Dermis microvascular lymphatic vessel endothelial cell (primary cell): ENCODE results near the gene ATG10. TPM values are rescaled to one million over a fixed set of nuclear protein-coding genes. Genes with fewer than 3 reads are reported as not detected.

ENCODE experiments used
- DNase-seq, 2 donors: peaks; one replicate each; pipeline versions ENCODE4 v3.0.0 to v3.0.0-alpha.2; 2010; ENCODE audit warnings: low read depth in 2 of 2
- total RNA-seq: library from RNA; depleted of rRNA; stranded (reverse); fragments of >200 nt; gene quantifications from 2 replicates; pipeline ENCODE4 v1.2.1, GENCODE V29; 2014

ATG10 gene
- total RNA-seq, 1 donor from 2014 or later, result 5.5 TPM

DNA sequence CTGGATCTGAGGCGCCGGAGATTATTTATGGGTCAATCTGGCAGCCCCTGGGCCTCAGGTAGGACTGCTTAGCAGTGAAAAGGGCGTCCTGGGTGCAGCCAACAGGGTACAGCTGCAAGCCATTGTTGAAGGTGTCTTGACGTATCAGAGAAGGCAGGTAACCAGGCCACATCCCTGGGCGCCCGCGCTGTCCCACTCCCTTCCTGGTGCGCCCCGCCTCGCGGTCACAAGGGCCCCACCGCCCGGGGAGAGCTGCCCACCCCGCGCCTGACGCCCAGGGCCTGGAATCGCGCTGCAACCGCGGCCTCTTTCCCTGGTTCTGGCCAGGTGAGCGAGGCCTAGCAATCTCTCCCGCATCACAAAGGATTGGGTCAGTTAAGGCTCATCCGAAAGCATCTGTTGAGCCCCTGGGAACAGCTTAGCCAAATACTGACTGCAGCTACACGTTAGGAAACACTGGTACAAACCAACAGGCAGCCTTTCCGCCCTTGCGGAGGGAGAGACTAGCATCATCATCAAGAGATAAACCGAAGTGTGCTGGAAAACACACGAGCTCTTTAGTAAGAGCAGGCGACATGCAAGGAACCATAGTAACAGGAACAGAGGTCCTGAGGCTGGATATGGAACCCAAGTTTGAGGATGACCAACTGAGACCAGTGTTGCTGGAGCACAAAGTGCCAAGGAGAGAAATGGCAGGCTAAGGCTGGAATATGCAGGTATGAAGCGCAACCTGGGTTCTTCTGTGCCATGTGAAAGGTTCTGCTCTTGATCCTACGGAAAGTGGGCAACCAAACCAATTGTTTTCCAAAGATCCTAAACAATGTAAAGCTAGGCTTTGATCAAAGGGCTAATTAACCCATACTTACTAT lies 302.8 kb downstream of the ATG10 start:
- DNase-seq, result no peak

DNA sequence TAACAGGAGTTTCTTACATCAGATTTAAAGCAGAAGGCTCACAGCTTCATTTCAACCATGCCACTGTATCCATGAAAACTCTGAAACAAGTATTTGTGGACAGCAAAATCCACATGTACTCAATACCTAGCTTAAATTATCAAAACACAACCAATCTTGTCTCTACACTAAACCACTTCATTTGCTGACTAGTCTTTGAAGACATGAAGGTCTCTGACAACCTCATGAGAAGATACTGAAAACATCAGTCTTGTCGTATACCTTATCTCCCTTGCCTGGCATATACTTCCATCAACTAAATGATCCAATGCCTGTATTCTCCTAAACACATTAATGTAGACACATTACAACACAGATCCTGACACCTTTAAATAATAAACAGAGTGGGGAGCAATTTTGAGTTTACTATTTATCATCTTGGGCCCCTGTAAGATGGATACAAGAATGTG lies 303.4 kb downstream of the ATG10 start:
- no peak for DNase-seq

DNA sequence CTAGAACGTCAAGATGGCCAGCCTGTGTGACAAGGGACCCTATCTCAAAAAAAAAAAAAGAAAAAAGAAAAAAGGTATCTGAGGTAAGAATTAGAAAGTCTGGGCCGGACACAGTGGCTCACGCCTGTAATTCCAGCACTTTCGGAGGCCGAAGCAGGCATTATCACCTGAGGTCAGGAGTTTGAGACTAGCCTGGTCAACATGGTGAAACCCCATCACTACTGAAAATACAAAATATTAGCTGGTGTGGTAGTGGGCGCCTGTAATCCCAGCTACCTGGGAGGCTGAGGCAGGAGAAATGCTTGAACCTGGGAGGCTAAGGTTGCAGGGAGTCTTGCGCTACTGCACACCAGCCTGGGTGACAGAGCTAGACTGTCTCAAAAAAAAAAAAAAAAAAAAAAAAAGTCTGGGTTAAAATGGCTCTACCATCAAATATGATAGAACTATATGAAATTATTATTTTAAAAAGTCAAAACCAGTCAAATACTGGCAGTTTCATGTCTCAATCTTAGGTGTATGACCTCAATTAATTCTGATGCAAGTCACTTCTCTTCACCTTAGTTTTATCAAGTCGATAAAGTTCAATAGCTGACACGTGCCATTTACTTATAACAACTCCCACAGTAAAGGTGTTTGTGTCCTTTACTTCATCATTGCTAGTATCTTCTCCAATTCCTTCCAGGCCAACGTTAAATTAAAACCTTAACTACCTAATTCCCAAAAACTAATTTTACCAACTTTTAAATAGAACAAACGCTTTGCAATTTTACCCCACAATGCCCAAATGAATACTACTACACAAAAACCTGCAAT lies 305.2 kb downstream of the ATG10 start:
- DNase-seq, result no peak

DNA sequence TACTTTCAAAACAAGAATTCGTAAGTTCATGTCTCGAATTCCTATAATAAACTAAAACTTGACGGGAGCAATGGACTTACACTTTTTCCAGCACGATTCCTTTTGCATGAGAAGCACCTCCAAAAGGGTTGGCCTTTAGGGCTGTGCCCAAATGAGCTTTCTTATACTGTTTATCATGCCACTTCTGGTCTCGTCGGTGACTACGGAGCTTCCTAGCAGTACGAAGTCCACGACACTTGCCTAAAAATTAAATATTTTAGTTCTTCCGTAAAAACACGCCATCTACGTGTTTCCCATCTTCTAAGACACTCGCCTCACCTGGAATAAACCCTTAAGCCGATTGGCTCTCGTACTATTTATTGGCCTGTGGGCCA lies 305.8 kb downstream of the ATG10 start:
- DNase-seq, result peak in 1 of 2 donors; percentile 19

DNA sequence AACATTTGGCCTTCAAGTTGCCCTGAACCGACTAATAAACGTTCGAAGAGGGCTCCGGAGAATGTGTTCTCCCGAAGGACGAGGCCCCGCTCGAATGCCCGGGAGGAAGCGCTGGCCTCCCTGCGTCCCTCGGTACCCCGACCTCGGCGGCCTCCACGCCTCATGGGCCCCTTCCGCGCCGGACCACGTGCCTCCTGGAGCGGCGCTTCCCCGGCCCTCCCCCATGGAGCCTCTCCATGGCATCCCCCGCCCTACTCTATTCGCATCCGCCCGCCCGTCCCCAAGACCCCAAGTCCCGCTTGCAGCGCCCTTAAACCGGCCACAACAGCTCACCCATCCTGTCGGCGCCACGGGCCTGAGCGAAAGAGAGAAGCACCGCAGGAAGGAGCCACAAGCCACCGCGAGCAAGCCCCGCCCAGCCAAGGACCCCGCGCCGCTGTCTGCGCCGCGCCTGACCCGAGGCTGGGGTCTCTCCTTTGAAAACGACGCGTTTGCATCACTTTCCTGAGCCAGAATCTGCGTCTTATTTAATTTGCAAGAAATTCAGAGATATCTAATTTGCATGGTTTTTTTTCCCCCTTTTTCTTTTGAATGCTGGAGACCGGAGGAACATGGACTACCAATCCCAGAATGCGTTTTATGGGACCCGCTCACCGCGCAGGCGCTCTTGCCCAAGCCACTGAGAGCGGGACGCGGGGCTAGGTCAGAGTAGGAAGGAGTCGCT lies 306.3 kb downstream of the ATG10 start, which contains the start of gene RPS23:
Gene RPS23 (minus strand): TSS at position 368 of the 724 bp plus-strand sequence. CDS start 31 bp downstream, at position 337.
- peak; percentile 87 to 92 for DNase-seq

DNA sequence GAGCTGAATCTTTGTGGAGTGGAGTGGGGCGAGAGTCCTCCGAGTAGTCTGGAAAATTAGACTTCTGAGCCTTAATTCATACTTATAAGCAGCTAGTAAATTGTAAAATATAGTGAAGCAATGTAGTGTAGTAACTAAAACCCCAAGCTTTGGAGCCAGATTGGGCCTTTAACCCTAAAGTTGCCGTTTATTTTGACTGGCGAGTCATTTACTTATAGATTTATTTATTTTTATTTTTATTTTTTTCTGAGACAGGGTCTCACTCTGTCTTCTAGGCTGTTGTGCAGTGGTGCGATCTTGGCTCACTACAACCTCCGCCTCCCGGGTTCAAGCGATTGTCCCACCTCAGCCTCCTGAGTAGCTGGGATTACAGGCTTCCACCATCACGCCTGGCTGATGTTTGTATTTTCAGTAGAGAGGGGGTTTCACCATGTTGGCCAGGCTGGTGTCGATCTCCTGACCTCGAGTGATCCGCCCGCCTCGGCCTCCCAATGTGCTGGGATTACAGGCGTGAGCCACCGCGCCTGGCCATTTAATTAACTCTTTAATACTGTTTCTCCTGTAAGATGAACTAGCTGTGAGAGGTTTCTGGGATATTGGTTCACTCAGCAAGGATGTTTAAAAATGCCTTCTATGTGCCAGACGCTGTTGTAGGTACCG lies 307.0 kb downstream of the ATG10 start:
- DNase-seq, result no peak

DNA sequence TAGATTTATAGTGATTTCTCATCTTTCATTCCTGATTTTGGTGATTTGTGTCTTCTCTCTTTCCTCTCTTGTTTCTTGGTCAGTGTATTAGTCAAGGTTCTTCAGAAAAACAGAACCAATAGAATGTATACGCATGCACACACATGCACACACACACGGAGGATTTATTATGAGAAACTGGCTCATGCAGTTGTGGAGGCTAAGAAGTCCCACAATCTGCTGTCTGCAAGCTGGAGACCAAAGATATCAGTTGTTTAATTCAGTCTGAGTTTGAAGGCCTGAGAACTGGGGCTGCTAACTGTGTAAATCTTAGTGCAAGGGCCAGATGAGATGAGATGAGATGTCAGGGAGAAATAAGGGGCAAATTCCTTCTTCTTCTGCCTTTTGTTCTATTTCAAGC lies 312.1 kb downstream of the ATG10 start:
- no peak for DNase-seq

DNA sequence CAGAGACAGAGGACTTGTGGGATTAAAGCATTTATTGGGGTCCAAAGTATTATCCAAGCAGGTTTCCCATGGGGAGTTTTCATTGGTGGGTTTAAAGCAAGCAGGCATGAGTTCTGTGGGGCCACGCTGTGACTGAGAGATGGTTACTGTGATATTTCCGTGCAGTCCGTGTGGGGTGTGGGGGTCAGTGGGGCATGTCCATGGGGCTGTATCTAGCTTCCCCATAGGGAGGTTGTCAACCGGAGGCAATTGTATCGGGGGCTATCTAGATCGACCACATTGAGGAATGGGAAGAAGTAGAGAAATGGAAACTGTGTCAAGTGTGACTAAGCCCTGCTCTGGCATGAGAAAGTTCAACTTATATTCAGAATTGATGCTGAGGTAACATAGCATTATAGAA lies 313.4 kb downstream of the ATG10 start:
- DNase-seq, result no peak

DNA sequence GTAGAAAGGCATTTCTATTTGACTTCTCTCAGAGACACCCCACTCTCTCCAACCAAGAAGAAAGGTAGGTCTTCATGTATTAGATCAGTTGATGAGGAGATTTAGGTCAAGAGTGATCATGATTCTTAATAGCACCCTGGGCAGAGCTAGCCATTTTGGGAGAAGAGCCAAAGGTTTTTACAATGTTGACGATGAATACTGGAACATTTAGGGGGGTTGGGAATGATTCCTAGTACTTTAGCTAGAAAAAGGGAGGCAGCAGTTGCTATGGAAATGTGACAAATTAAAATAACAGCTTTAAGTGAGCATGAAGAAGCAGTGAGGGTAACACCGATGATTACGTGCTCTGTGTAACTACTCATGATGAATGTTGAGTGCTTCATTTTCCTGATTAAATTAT lies 315.8 kb downstream of the ATG10 start:
- DNase-seq, result no peak

DNA sequence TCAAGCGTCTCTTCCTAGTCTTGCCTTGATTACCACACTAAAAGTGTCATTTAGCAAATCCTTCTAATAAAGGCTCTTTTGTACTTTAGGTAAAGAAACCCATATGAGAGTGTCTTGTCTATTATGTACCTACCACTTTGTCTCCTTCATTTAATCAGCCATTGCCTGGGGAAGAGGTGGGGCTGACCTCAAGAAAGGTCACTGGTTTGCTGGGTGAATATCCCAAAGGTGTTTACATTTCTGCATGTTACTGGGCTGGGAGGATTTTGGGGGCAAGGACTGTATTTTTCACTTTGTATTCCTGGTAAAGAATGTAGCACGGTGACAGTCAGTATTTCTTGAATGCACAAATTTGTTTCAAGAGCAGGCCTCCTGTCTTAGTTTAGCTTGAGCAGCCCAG lies 318.2 kb downstream of the ATG10 start:
- DNase-seq, result no peak

DNA sequence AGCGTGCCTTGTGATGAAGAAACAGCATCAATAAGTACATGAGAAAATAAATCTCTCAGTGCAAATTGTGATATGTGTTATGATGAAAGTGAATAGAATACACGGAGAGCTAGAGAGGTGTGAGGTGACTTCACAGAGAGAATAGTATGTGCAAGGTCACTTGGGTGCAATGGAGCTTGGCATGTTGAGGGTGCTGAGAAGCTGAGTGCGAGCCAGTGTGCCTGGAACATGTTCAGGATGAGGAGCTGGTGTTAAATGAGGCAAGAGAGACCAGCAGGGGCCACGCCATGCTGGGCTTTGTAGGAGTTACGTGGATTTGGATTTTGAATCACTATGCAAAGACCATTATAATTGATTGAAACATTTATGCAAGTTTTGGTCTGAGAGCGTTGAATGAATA lies 319.1 kb downstream of the ATG10 start:
- no peak for DNase-seq

DNA sequence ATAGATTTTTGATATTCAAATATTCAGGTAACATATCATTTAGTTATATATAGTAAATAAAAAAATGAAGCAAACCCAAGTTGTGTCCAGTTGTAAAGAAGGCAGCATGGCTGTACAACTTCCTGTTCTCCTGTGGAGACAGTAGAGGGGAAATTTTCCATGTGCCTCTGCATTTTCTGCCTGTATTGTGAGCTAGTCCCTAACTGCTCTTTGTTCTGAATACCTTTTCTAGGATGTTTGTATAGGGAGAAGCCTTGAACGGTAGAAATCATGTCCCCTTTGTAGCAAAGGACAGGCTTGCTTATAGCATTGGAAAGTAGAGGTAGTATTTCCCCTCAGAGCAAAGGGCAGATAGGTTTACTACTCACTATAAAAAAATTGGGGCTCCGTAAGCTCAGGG lies 319.6 kb downstream of the ATG10 start:
- no peak for DNase-seq

DNA sequence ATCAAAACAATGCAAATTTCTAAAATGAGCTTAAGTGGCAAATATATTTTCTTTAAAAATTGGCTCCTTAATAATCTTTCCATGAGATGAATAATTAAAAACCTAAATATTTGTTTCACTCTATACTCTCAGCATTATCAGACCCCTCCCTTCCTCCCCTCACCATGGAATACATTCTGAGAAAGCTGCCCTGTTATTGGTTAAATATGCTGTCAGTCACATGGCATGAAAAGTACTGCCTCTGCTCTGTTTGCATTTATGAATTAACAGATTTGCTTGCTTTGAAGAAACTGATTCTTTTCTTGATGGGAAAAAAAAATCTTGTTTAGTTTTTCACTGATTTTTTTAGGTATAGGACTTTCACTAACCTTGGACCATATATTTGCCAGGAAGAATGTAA lies 323.3 kb downstream of the ATG10 start:
- DNase-seq, result peak in 1 of 2 donors; percentile 19

DNA sequence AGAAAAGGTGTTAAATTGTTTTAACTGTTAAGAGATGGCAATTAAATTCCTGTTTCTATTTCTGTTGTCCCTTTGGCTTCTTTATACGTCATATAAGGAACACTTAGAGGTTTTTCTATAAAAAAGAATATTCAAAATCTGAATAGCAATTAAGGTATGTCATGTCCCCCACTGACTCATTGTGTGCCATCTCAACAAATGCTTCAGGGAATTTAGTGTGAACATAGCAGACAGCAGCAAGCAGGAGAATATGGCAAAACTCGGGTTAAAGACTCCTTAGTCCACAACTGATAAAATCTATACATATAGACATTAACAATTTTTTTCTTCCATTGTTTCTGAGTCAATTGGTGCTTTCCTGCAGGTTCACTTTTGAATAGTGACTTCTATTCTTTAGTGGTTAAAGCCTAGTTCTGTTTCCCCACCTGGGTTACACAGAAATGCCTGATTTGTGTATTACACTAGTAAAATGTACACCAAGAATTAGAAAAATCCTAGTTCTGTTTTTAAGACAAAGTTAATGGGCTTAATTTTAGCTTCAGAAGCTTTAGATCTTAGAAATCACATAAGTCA lies 324.2 kb downstream of the ATG10 start:
- DNase-seq, result no peak

DNA sequence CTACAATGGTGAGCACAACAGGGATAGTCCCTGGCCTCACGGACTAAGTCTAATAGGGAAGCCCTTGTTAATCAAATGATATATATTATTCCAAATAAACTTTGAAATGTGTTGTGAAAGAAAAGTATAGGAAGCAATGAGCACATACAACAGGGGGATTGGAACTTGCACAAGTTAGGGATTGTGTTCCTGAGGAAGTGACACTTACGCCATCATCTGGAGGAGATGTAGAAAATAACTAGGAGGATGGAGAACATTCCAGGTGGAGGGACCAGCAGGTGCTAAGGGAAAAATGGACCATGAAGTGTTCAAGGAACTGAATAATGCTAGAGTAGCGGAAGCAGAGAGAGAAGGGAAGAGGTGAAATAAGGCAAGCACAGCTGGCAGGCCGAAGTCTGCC lies 325.1 kb downstream of the ATG10 start:
- DNase-seq, result no peak

DNA sequence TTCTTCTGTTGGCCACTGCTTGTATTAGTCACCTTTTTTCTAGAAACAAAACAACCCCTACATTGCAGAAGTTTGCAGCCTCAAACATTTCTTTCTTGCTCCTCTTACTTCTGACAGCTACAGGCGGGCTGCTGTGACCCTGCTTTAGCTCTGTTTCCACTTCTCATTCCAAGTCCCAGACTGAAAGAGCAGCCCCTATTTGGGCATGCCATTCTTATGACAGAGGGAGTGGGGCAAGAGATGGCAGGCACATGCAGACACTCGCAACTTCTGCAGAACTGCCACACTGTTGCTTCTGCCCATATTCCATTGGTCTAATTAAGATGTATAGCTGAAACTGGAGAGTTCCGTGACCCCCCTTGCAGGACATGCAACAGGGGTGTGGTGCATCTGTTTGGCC lies 325.9 kb downstream of the ATG10 start:
- no peak for DNase-seq

DNA sequence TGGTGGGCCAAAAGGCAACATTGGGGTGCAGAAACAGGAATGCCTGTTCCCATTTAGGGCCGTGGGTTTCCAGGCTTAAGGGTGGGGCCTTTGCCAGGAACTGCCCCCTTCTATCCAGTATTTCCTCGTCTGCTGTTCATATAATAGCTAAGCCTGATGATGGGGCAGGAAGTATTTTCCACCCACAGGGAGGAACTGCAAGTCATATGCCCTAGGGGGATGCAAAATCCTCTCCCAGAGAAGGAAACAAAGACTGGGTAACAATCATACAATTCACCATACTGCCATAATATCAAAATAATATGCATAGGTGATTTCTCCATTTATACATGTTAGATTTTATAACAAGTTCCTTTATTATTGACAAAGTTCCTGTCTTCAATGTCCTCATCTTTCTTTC lies 326.8 kb downstream of the ATG10 start:
- no peak for DNase-seq

DNA sequence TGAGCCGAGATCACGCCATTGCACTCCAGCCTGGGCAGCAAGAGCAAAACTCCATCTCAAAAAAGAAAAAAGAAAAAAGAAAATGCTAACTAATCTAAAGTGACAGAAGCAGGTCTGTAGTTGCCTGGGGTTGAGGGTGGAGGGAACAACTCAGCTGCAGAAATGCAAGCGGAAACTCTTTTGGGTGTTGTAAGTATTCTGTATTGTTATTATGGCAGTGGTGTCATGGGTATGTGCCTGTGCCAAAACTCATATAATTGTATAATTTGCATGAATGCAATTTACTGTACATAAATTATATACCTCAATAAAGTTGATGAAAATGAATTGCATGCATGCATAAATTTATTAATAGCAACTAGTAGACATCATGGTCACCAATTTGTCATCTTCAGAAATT lies 329.4 kb downstream of the ATG10 start:
- no peak for DNase-seq
